Naive thymus-derived CD4-positive, alpha-beta T cell (primary cell): Measurements from ENCODE around the gene IFI6. TPM values are rescaled to one million over a fixed set of nuclear protein-coding genes. Genes with fewer than 3 reads are reported as not detected.
"Not testable (repeated sequence)": the region's sequence is repeated elsewhere in the genome, so short reads cannot be mapped to it uniquely, and the experiment has no call there.

ENCODE experiments used
- ATAC-seq: fragments of 150-1000 bp; cut with Tn5 transposase; 2 replicates; pipeline ENCODE4 v1.10.0; 2021; ENCODE audit warnings: mild to moderate bottlenecking, moderate library complexity
- CTCF ChIA-PET: fragments of 350-600 bp; sonication (Branson Sonifier 250); formaldehyde crosslinking; loops from one replicate; lab custom pipeline; 2021; ENCODE audit warnings: antibody characterized with exemption; lab: Charles Lee
- POLR2A ChIA-PET: fragments of 350-600 bp; sonication (Branson Sonifier 250); formaldehyde crosslinking; loops from one replicate; lab custom pipeline; 2021; ENCODE audit warnings: antibody characterized with exemption, inconsistent platforms; lab: Charles Lee
- DNase-seq, 9 donors: peaks; one replicate each; pipeline versions ENCODE4 v3.0.0 to v3.0.0-alpha.2; 2020 to 2022; ENCODE audit warnings: mixed read lengths in 1 of 9
- H3K27ac ChIP-seq: one replicate; pipeline ENCODE4 v1.7.0; 2013; ENCODE audit warnings: mild to moderate bottlenecking, low read depth, low read length, moderate library complexity
- H3K27me3 ChIP-seq, 2 donors: one replicate each; pipeline ENCODE4 v1.7.0; 2013; ENCODE audit warnings: low read length in 2 of 2, mild to moderate bottlenecking in 2 of 2, moderate library complexity in 2 of 2; ENCODE audit not compliant: control insufficient read depth in 2 of 2, insufficient read depth in 2 of 2
- H3K36me3 ChIP-seq, 3 experiments: 1 replicate in 2 of 3; 2 replicates in 1 of 3; pipeline ENCODE4 v1.7.0; 2013; ENCODE audit warnings: low read length in 3 of 3, mild to moderate bottlenecking in 3 of 3, moderate library complexity in 1 of 3; ENCODE audit not compliant: insufficient read depth in 3 of 3, control insufficient read depth in 2 of 3
- H3K4me1 ChIP-seq, 2 donors: one replicate each; pipeline ENCODE4 v1.7.0; 2013; ENCODE audit warnings: low read length in 2 of 2, mild to moderate bottlenecking in 2 of 2, moderate library complexity in 1 of 2; ENCODE audit not compliant: control insufficient read depth in 2 of 2, insufficient read depth in 2 of 2
- H3K4me3 ChIP-seq: 2 replicates; pipeline ENCODE4 v1.7.0; 2013; ENCODE audit warnings: mild to moderate bottlenecking, low read length
- H3K9me3 ChIP-seq, 3 experiments: 1 replicate in 2 of 3; 2 replicates in 1 of 3; pipeline ENCODE4 v1.7.0; 2013; ENCODE audit warnings: low read length in 3 of 3; ENCODE audit not compliant: control insufficient read depth in 2 of 3
- H3K27ac Mint-ChIP-seq, 9 donors: one replicate each; pipeline ENCODE4 v1.8.0; 2020 to 2022; ENCODE audit warnings: mixed read lengths in 9 of 9, mild to moderate bottlenecking in 8 of 9, moderate library complexity in 5 of 9, inconsistent platforms in 2 of 9
- H3K27me3 Mint-ChIP-seq, 5 donors: one replicate each; pipeline ENCODE4 v1.8.0; 2021 to 2022; ENCODE audit warnings: mixed read lengths in 5 of 5, mild to moderate bottlenecking in 1 of 5
- H3K36me3 Mint-ChIP-seq, 5 donors: one replicate each; pipeline ENCODE4 v1.8.0; 2020 to 2022; ENCODE audit warnings: mixed read lengths in 5 of 5, mild to moderate bottlenecking in 3 of 5, inconsistent platforms in 1 of 5
- H3K4me1 Mint-ChIP-seq, 7 donors: one replicate each; pipeline ENCODE4 v1.8.0; 2020 to 2022; ENCODE audit warnings: mixed read lengths in 7 of 7, mild to moderate bottlenecking in 3 of 7, inconsistent platforms in 1 of 7
- H3K4me3 Mint-ChIP-seq, 10 donors: one replicate each; pipeline ENCODE4 v1.8.0; 2020 to 2022; ENCODE audit warnings: mild to moderate bottlenecking in 10 of 10, mixed read lengths in 10 of 10, moderate library complexity in 6 of 10, inconsistent platforms in 2 of 10
- H3K9me3 Mint-ChIP-seq, 11 donors: one replicate each; pipeline ENCODE4 v1.8.0; 2020 to 2022; ENCODE audit warnings: mixed read lengths in 11 of 11, mild to moderate bottlenecking in 4 of 11, inconsistent platforms in 1 of 11, moderate library complexity in 1 of 11
- intact Hi-C, 2 donors: fragments of 100-400 bp; cut with micrococcal nuclease; formaldehyde crosslinking; loops; one replicate each; pipeline ENCODE4 v1.15.1; 2023
- polyA plus RNA-seq, 2 donors: library from polyadenylated mRNA; unstranded; fragments of 300-500 nt; fragmentation: Illumina TruSeq; gene quantifications; one replicate each; pipeline ENCODE4 v1.2.3, GENCODE V29; 2021
- total RNA-seq, 6 experiments: library from RNA in 5 of 6; stranded (reverse) in 5 of 6; gene quantifications; 1 replicate in 5 of 6; 2 replicates in 1 of 6; pipeline ENCODE4 v1.2.3 and lab custom pipeline; 2021 to 2026

Gene IFI6
- total and polyA plus RNA-seq, 7 experiments from 2014 or later = 24.7 to 266 (median 35.9) TPM

- ATAC-seq = no peak
- peaks cover 0 to 11% (median 0%) of the 10 kb centered on the region in 7 donors for H3K4me1 Mint-ChIP-seq
- H3K9me3 Mint-ChIP-seq = peaks cover 0 to 4% (median under 1%) of the 10 kb centered on the region in 11 donors
- no peak for DNase-seq
- peaks cover 0 to 19% (median 3%) of the 10 kb centered on the region in 5 donors for H3K27me3 Mint-ChIP-seq
- Histone ChIP-seq H3K4me1 (no peaks in the 10 kb centered on the region), H3K27ac (no peak overlapping the region), H3K36me3 (no peaks in the 10 kb centered on the region), H3K4me3 (no peak overlapping the region), H3K9me3 (no peaks in the 10 kb centered on the region), H3K27me3 (no peaks in the 10 kb centered on the region)
- POLR2A ChIA-PET = no interaction called here
- CTCF ChIA-PET = no interaction called here
- H3K36me3 Mint-ChIP-seq = peaks cover 0 to 5% (median 0%) of the 10 kb centered on the region in 5 donors
- intact Hi-C loops = no loop called here
- no peak overlapping the region for H3K4me3 Mint-ChIP-seq
- H3K27ac Mint-ChIP-seq = no peak overlapping the region
Measured at GRCh38 chr1:27687906-27688305, 15.9 kb upstream of the IFI6 start.

DNA sequence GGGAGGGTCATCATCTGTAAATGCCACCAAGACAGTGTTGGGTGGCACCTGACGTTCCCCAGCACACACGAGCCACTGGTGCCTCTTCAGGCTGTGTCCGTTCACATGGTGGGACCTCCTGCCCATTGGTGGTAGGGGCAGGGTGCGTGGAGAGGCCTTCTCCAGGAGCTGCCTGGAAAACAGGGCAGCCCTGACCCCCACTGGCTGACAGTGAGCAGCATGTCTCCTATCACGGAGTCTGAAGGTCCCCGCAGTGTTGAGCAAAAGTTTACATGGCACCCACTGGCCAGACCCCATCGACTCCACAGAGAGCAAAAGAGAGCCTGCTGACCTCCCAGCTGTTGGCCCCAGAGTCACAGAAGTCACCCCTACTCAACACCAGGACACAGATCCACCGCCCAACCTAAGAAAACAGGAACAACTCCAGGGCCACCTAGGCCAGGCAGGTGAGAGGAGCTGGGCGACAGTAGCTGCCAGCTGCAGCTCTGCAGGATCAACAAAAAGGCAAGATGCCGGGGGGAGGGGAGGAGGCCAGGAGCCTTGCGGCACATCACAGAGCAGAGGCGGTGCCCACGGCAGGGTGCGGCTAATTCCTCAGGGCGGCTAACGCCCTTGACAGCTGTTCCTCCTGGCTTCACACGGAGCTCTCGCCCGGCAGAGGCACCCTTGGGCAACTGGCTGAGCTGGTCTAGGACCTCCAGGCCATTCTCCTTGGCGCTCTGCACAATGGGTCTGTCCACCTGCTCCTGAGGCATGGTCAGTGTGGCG, 14.4 kb upstream of the IFI6 start:
- ChIA-PET CTCF (no interaction called here), POLR2A (no interaction called here)
- H3K27me3 Mint-ChIP-seq = peaks cover 0 to 14% (median 3%) of the 10 kb centered on the region in 5 donors
- Histone ChIP-seq H3K27me3 (no peaks in the 10 kb centered on the region), H3K9me3 (peaks cover 0 to 9% (median 0%) of the 10 kb centered on the region in 3 experiments), H3K4me1 (no peaks in the 10 kb centered on the region), H3K4me3 (no peak overlapping the region), H3K36me3 (no peaks in the 10 kb centered on the region), H3K27ac (no peak overlapping the region)
- peaks cover 0 to 16% (median 9%) of the 10 kb centered on the region in 11 donors for H3K9me3 Mint-ChIP-seq
- peaks cover 0 to 11% (median 0%) of the 10 kb centered on the region in 7 donors for H3K4me1 Mint-ChIP-seq
- ATAC-seq (no peak), DNase-seq (no peak)
- no peak overlapping the region for H3K27ac Mint-ChIP-seq
- peaks cover 3 to 12% (median 4%) of the 10 kb centered on the region in 5 donors for H3K36me3 Mint-ChIP-seq
- intact Hi-C loops = no loop called here
- no peak overlapping the region for H3K4me3 Mint-ChIP-seq

DNA sequence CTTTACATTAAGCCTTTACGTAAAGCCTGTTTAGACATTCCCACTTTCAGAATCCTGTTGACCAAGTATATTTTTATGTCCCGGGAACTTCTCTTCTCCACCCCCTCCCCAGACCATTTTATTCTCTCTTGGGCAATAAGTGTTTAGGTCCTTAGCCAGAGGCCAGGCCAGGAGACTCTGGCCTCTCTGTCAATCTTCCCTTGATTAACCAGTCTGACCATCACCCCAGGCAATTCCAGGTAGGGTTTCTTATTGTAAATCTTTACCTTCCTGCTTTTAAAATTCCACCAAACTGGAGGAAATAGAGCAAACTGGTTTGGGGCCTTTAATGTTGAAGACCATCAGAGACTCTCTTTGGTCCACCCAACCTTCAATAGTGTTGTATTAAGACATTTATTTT, 12.2 kb upstream of the IFI6 start:
- H3K4me3 Mint-ChIP-seq = no peak overlapping the region
- H3K27me3 Mint-ChIP-seq = peaks cover 0 to 10% (median 0%) of the 10 kb centered on the region in 5 donors
- ATAC-seq = no peak
- no peak overlapping the region for H3K27ac Mint-ChIP-seq
- Histone ChIP-seq H3K4me1 (no peaks in the 10 kb centered on the region), H3K27ac (no peak overlapping the region), H3K9me3 (peaks cover 0 to 16% (median 0%) of the 10 kb centered on the region in 3 experiments), H3K36me3 (no peaks in the 10 kb centered on the region), H3K4me3 (no peak overlapping the region), H3K27me3 (no peaks in the 10 kb centered on the region)
- CTCF ChIA-PET = no interaction called here
- POLR2A ChIA-PET = no interaction called here
- intact Hi-C loops = no loop called here
- peaks cover 0 to 1% (median 0%) of the 10 kb centered on the region in 7 donors for H3K4me1 Mint-ChIP-seq
- peaks cover 5 to 14% (median 8%) of the 10 kb centered on the region in 5 donors for H3K36me3 Mint-ChIP-seq
- no peak for DNase-seq
- H3K9me3 Mint-ChIP-seq = peaks cover 0 to 36% (median 16%) of the 10 kb centered on the region in 11 donors

GRCh38 chr1:27682351-27682944, 10.5 kb upstream of the IFI6 start:
- ATAC-seq (no peak), DNase-seq (no peak)
- H3K27me3 ChIP-seq = no peaks in the 10 kb centered on the region
- Mint-ChIP-seq H3K36me3 (peaks cover 5 to 14% (median 10%) of the 10 kb centered on the region in 5 donors), H3K4me1 (no peaks in the 10 kb centered on the region), H3K4me3 (no peak overlapping the region), H3K27ac (no peak overlapping the region), H3K9me3 (peaks cover 0 to 40% (median 16%) of the 10 kb centered on the region in 11 donors), H3K27me3 (peaks cover 0 to 10% (median 0%) of the 10 kb centered on the region in 5 donors)
- ChIA-PET CTCF (interaction anchor here (0.8 kb wide), 1 partner anchor 19 kb away, joined by 3 read pairs; no protein-coding TSS in a partner anchor), POLR2A (interaction anchor here (0.6 kb wide), 1 partner anchor 9 kb away, joined by 3 read pairs; no protein-coding TSS in a partner anchor)
- no peaks in the 10 kb centered on the region for H3K36me3 ChIP-seq
- intact Hi-C loops = no loop called here
- H3K9me3 ChIP-seq = peaks cover 0 to 16% (median 0%) of the 10 kb centered on the region in 3 experiments
- H3K27ac ChIP-seq = no peak overlapping the region
- H3K4me1 ChIP-seq = no peaks in the 10 kb centered on the region
- no peak overlapping the region for H3K4me3 ChIP-seq

GRCh38 chr1:27681580-27681979, 9.6 kb upstream of the IFI6 start:
- H3K9me3 ChIP-seq = peaks cover 0 to 16% (median 0%) of the 10 kb centered on the region in 3 experiments
- H3K4me3 Mint-ChIP-seq, H3K4me1 Mint-ChIP-seq, ATAC-seq, H3K27me3 ChIP-seq, intact Hi-C loops, DNase-seq, H3K27ac Mint-ChIP-seq, POLR2A ChIA-PET, CTCF ChIA-PET, H3K4me1 ChIP-seq, H3K36me3 ChIP-seq, H3K4me3 ChIP-seq, H3K27ac ChIP-seq: not testable (repeated sequence)
- H3K36me3 Mint-ChIP-seq = peaks cover 5 to 14% (median 10%) of the 10 kb centered on the region in 5 donors
- H3K9me3 Mint-ChIP-seq = peaks cover 0 to 40% (median 16%) of the 10 kb centered on the region in 11 donors
- H3K27me3 Mint-ChIP-seq = peaks cover 0 to 10% (median 0%) of the 10 kb centered on the region in 5 donors

- peaks cover 5 to 14% (median 11%) of the 10 kb centered on the region in 5 donors for H3K36me3 Mint-ChIP-seq
- peaks cover 0 to 12% (median 0%) of the 10 kb centered on the region in 5 donors for H3K27me3 Mint-ChIP-seq
- H3K9me3 Mint-ChIP-seq = peaks cover 0 to 40% (median 16%) of the 10 kb centered on the region in 11 donors
- DNase-seq, H3K27ac ChIP-seq, H3K4me3 Mint-ChIP-seq, H3K4me1 Mint-ChIP-seq, H3K4me3 ChIP-seq, H3K36me3 ChIP-seq, H3K4me1 ChIP-seq, H3K27ac Mint-ChIP-seq, H3K27me3 ChIP-seq, intact Hi-C loops, ATAC-seq: not testable (repeated sequence)
- ChIA-PET CTCF (interaction anchor here (0.7 kb wide), 1 partner anchor 11 kb away, joined by 3 read pairs; no protein-coding TSS in a partner anchor), POLR2A (interaction anchor here (0.6 to 1.1 kb wide), 3 partner anchors 13 to 1077 kb away, joined by 3 to 4 read pairs (median 3); no protein-coding TSS in a partner anchor)
- H3K9me3 ChIP-seq = peaks cover 0 to 16% (median 0%) of the 10 kb centered on the region in 3 experiments
Measured at GRCh38 chr1:27680225-27680791, 8.3 kb upstream of the IFI6 start.
